ENCODE measurements around the gene NFIC. TPM values are rescaled to one million over a fixed set of nuclear protein-coding genes. Genes with fewer than 3 reads are reported as not detected.
"Not testable (repeated sequence)": the region's sequence is repeated elsewhere in the genome, so short reads cannot be mapped to it uniquely, and the experiment has no call there.

NFIC gene
- total RNA-seq, 1 experiment from 2014 or later = 56.9 TPM

- DNase-seq (ENCODE audit: low read depth) = no peak
Observed at GRCh38 chr19:3420909-3421619, 54.7 kb downstream of the NFIC start.

- not testable (repeated sequence) for DNase-seq (ENCODE audit: low read depth)
Observed at GRCh38 chr19:3421656-3422055, 55.3 kb downstream of the NFIC start.

GRCh38 chr19:3423183-3423829 is 56.9 kb downstream of the NFIC start:
- no peak for DNase-seq (ENCODE audit: low read depth)

- no peak for DNase-seq (ENCODE audit: low read depth)
Observed at GRCh38 chr19:3426433-3426832, 60.0 kb downstream of the NFIC start.

- not testable (repeated sequence) for DNase-seq (ENCODE audit: low read depth)
Observed at GRCh38 chr19:3430366-3430680, 63.9 kb downstream of the NFIC start.

- DNase-seq (ENCODE audit: low read depth) = no peak
Observed at GRCh38 chr19:3431760-3432397, 65.5 kb downstream of the NFIC start.

GRCh38 chr19:3433313-3433712 is 66.9 kb downstream of the NFIC start:
- no peak for DNase-seq (ENCODE audit: low read depth)

GRCh38 chr19:3433805-3434540 is 67.6 kb downstream of the NFIC start:
- no peak for DNase-seq (ENCODE audit: low read depth)

GRCh38 chr19:3434630-3435553 is 68.5 kb downstream of the NFIC start:
- no peak for DNase-seq (ENCODE audit: low read depth)

- DNase-seq (ENCODE audit: low read depth) = no peak
Observed at GRCh38 chr19:3440082-3440481, 73.7 kb downstream of the NFIC start.

- no peak for DNase-seq (ENCODE audit: low read depth)
Observed at GRCh38 chr19:3441089-3441985, 75.0 kb downstream of the NFIC start.

- DNase-seq (ENCODE audit: low read depth) = no peak
Observed at GRCh38 chr19:3441986-3442329, 75.6 kb downstream of the NFIC start.

GRCh38 chr19:3442487-3443071 is 76.2 kb downstream of the NFIC start:
- DNase-seq (ENCODE audit: low read depth) = no peak

GRCh38 chr19:3443840-3444694 is 77.7 kb downstream of the NFIC start:
- DNase-seq (ENCODE audit: low read depth) = no peak

- no peak for DNase-seq (ENCODE audit: low read depth)
Observed at GRCh38 chr19:3444695-3445234, 78.4 kb downstream of the NFIC start.

GRCh38 chr19:3446657-3447056 is 80.3 kb downstream of the NFIC start:
- DNase-seq (ENCODE audit: low read depth) = not testable (repeated sequence)

GRCh38 chr19:3448616-3449334 is 82.4 kb downstream of the NFIC start:
- DNase-seq (ENCODE audit: low read depth) = no peak

GRCh38 chr19:3450796-3451411 is 84.5 kb downstream of the NFIC start:
- DNase-seq (ENCODE audit: low read depth) = peak; percentile 99
